ENCODE measurements around the gene PGAM5. TPM values are rescaled to one million over a fixed set of nuclear protein-coding genes. Genes with fewer than 3 reads are reported as not detected.
A peak's percentile ranks its signal among the peaks of the same experiment; 100 is the strongest.
"Not testable (repeated sequence)": the region's sequence is repeated elsewhere in the genome, so short reads cannot be mapped to it uniquely, and the experiment has no call there.

Gene PGAM5
- polyA plus RNA-seq, 4 donors = 21.0 to 26.4 (median 22.8) TPM

DNA sequence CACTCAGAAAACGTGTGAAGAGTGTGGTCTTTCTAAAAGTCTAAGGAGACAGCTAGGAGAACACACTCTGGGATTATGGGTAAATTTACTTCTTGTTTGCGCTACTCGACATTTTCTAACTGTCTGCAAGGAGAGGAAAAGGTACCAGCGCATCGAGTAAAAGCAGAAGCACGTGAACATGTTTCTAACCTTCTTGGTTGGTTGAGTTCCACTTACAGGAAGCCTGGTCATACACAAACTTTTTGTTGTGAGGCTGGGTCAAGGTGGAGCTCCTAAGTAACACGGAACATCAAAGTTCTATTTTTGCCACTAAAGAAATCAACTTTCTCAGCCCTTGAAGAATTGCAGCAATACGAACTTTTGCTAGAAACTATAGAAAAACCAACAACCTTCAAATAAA, 31.0 kb downstream of the PGAM5 start:
- DNase-seq (ENCODE audit: low read depth in 4 of 4, low spot score in 3 of 4) = no peak

- DNase-seq (ENCODE audit: low read depth in 4 of 4, low spot score in 3 of 4) = no peak
Measured at GRCh38 chr12:132743831-132744230, 33.2 kb downstream of the PGAM5 start.

DNA sequence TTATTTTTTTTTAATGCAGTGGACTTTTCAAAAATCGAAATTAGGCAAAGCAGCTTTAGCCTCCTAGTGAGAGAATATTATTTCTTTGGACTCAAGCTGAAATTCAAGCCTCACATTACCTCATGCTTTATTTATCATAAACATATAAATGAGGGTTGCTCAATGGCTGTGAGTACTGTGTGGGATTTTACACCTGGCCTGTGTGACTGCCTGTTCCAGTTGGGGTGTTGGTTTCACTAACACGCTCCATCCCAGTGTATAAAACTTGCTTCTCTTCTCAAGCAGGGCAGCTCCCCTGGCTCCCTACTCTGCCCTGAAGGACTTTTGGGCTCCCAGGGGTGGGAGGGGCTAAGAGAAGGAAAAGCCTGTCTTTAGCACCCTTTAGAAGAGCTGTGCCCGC, 36.0 kb downstream of the PGAM5 start:
- DNase-seq (ENCODE audit: low read depth in 4 of 4, low spot score in 3 of 4) = no peak

- DNase-seq (ENCODE audit: low read depth in 4 of 4, low spot score in 3 of 4) = no peak
Measured at GRCh38 chr12:132747395-132747794, 36.8 kb downstream of the PGAM5 start.

GRCh38 chr12:132747896-132748295, 37.3 kb downstream of the PGAM5 start:
- DNase-seq (ENCODE audit: low read depth in 4 of 4, low spot score in 3 of 4) = no peak

- no peak for DNase-seq (ENCODE audit: low read depth in 4 of 4, low spot score in 3 of 4)
Measured at GRCh38 chr12:132748319-132748718, 37.7 kb downstream of the PGAM5 start.

- not testable (repeated sequence) for DNase-seq (ENCODE audit: low read depth in 4 of 4, low spot score in 3 of 4)
Measured at GRCh38 chr12:132753670-132754069, 43.0 kb downstream of the PGAM5 start.

GRCh38 chr12:132754160-132754932, 43.7 kb downstream of the PGAM5 start:
- DNase-seq (ENCODE audit: low read depth in 4 of 4, low spot score in 3 of 4) = no peak

- DNase-seq (ENCODE audit: low read depth in 4 of 4, low spot score in 3 of 4) = not testable (repeated sequence)
Measured at GRCh38 chr12:132758825-132759224, 48.2 kb downstream of the PGAM5 start.

DNA sequence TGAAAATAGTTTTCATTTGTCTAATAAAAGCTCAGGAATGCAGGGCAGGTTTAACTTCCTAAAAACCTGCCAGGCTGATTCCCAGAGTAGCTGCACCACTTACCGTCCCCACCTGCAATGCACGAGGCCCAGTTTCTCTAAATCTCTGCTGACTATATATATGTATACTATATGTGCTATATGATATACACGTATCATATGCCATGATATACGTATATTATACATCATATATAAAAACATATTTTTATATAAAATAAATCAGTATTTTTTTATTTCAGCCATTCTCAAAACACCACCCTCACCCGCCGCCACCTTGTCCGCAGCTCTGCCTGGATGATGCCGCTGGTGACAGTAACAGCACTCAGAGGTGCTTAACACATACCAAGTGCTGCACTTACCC, 48.7 kb downstream of the PGAM5 start:
- DNase-seq (ENCODE audit: low read depth in 4 of 4, low spot score in 3 of 4) = no peak

GRCh38 chr12:132761032-132761920, 50.6 kb downstream of the PGAM5 start, which contains the start of gene ANKLE2:
Gene ANKLE2, minus strand, starts transcription at chr12:132761832. Its CDS starts 34 bp downstream, at chr12:132761798.
- no peak for DNase-seq (ENCODE audit: low read depth in 4 of 4, low spot score in 3 of 4)

GRCh38 chr12:132761921-132762583, 51.4 kb downstream of the PGAM5 start:
- DNase-seq (ENCODE audit: low read depth in 4 of 4, low spot score in 3 of 4) = peak; percentile 73 to 81 (median 78)

- DNase-seq (ENCODE audit: low read depth in 4 of 4, low spot score in 3 of 4) = no peak
Measured at GRCh38 chr12:132764231-132764630, 53.6 kb downstream of the PGAM5 start.

GRCh38 chr12:132765361-132765760, 54.7 kb downstream of the PGAM5 start:
- no peak for DNase-seq (ENCODE audit: low read depth in 4 of 4, low spot score in 3 of 4)

GRCh38 chr12:132766380-132767085, 55.9 kb downstream of the PGAM5 start:
- DNase-seq (ENCODE audit: low read depth in 4 of 4, low spot score in 3 of 4) = no peak

- DNase-seq (ENCODE audit: low read depth in 4 of 4, low spot score in 3 of 4) = no peak
Measured at GRCh38 chr12:132771126-132771838, 60.6 kb downstream of the PGAM5 start.
